Stomach smooth muscle (tissue), 2 donors: ENCODE data around the gene CS.
"Not testable (repeated sequence)": the region's sequence is repeated elsewhere in the genome, so short reads cannot be mapped to it uniquely, and the experiment has no call there.

Source experiments
- H3K27ac ChIP-seq: one replicate; pipeline ENCODE4 v1.7.0; 2013; ENCODE audit warnings: mild to moderate bottlenecking, low read length, inconsistent platforms
- H3K27me3 ChIP-seq, 2 donors: one replicate each; pipeline ENCODE4 v1.7.0; 2013; ENCODE audit warnings: low read length in 2 of 2; ENCODE audit not compliant: insufficient read depth in 2 of 2, control insufficient read depth in 1 of 2
- H3K36me3 ChIP-seq, 2 donors: one replicate each; pipeline ENCODE4 v1.7.0; 2013; ENCODE audit warnings: low read length in 2 of 2; ENCODE audit not compliant: control insufficient read depth in 2 of 2, insufficient read depth in 2 of 2
- H3K4me1 ChIP-seq: one replicate; pipeline ENCODE4 v1.7.0; 2013; ENCODE audit warnings: low read length; ENCODE audit not compliant: control insufficient read depth, insufficient read depth
- H3K4me3 ChIP-seq, 2 donors: one replicate each; pipeline ENCODE4 v1.7.0; 2013; ENCODE audit warnings: low read length in 2 of 2
- H3K9ac ChIP-seq, 2 donors: one replicate each; pipeline ENCODE4 v1.7.0; 2013; ENCODE audit warnings: low read length in 2 of 2, mild to moderate bottlenecking in 1 of 2
- H3K9me3 ChIP-seq, 2 donors: one replicate each; pipeline ENCODE4 v1.7.0; 2013; ENCODE audit warnings: low read length in 2 of 2; ENCODE audit not compliant: control insufficient read depth in 2 of 2
- donor health status: healthy.
- donor health status: Pancreatic carcinoma.

CS gene

DNA sequence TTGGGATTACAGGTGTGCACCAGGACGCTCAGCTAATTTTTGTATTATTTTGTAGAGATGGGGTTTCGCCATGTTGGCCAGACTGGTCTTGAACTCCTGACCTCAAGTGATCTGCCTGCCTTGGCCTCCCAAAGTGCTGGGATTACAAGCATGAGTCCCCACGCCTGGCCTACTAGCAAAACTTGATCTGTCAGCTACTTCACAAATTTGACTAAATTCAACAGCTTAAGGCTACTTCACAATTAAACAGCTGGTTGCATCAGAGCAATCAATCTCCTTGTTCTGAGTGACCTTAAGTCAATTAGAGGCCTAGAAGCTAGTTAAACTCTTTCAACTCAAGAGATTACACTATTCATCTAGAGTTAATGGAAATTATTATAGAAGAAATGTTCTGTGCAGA, 21.2 kb downstream of the CS start:
- Histone ChIP-seq H3K4me3 (no peak overlapping the region), H3K4me1 (peaks cover 4% of the 10 kb centered on the region), H3K9ac (no peak overlapping the region), H3K9me3 (no peaks in the 10 kb centered on the region), H3K27me3 (no peaks in the 10 kb centered on the region), H3K36me3 (peaks cover 52 to 59% of the 10 kb centered on the region in 2 donors), H3K27ac (no peak overlapping the region)

DNA sequence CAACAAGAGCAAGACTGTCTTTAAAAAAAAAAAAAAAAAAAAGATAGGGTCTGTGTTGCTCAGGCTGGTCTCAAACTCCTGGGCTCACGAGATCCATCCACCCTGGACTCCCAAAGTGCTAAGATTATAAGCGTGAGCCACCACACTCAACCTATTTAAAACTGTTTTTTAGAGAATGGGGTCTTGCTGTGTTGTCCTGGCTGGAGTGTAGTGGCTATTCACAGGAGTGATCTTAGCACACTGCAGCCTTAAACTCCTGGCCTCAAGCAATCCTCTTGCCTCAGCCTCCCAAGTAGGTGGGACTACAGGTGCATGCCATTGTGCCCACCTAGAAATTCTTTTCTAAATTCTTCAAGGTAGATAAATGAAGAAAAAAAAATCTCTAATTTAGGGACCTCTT, 25.8 kb downstream of the CS start:
- Histone ChIP-seq H3K27ac (no peak overlapping the region), H3K9me3 (no peaks in the 10 kb centered on the region), H3K27me3 (no peaks in the 10 kb centered on the region), H3K4me3 (no peak overlapping the region), H3K4me1 (no peaks in the 10 kb centered on the region), H3K36me3 (peaks cover 47 to 54% of the 10 kb centered on the region in 2 donors), H3K9ac (no peak overlapping the region)

DNA sequence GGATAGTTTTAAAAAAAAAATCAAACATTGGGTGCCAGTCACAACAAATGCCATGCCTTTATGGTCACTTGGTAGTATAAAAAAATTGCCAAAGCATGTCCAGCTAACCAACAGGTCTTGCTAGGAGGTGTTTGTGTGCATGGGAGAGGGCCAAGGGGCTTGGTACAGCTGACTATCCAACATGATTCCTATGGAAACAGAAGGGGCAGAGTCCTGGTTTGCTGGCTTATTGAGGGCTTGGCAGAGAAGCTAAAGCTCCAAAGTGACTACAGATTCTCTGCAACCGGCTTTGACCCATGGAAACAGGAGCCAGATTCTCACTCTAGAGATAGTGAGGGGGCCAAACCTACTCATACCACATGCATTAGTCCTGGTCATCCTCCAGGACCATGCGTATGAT, 27.7 kb downstream of the CS start:
- not testable (repeated sequence) for H3K9ac ChIP-seq, H3K27me3 ChIP-seq, H3K4me3 ChIP-seq, H3K4me1 ChIP-seq, H3K9me3 ChIP-seq, H3K27ac ChIP-seq
- peaks cover 43 to 45% of the 10 kb centered on the region in 2 donors for H3K36me3 ChIP-seq

DNA sequence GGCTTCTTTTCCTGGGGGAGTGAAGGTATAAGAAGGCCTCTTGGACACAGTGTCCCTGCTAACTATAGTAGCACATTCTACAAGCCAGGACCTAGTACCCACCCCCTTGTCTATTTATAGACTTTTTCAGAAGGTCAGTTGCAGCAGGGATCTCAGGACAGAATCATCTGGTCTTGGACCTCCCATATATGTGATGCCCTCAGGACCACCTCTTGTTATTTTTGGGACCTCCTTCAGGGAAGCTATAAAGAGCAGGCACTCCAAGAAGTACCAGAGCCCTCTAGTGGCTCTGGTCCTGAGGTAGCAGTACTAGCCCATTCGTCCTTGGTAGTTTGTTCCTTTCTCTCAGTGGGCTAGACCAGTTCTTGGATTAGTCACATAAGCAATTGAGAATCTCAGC, 29.1 kb downstream of the CS start:
- H3K9me3 ChIP-seq: no peaks in the 10 kb centered on the region
- H3K27me3 ChIP-seq: no peaks in the 10 kb centered on the region
- H3K9ac ChIP-seq: peak overlapping the region in 1 of 2 donors; percentile 16
- peaks cover 38 to 42% of the 10 kb centered on the region in 2 donors for H3K36me3 ChIP-seq
- peak overlapping the region; percentile 18 for H3K27ac ChIP-seq
- peaks cover 19% of the 10 kb centered on the region for H3K4me1 ChIP-seq
- no peak overlapping the region for H3K4me3 ChIP-seq

DNA sequence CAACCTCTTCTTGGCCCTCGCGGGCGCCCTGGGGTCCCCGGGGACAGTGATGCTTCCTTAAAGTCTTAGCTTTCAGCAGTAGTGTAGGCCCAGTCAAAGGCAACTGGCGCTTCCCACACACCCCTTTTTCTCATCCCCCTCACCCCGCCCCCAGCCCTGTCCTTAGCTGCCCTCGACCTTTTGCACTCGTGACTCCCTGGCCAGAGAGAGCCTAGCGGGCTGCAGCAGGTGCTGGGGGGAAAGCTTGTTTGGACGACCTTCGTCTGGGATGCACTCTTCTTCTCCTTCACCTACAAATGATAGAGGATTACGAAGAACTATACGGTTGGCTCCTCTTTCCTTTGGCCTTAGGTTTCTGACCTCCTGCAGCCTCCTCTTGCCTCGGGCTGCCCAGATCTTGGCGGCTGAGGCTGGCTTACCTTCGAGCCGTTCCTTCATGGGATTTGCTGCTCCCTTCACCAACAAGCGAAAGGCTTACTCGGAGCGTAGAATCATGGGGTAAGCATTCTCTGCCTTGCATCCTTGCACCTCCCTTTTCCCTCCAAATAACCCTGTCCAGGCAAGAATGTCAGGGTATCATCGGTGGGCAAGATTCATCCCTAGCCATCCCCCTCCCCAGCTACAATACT, 32.6 kb downstream of the CS start:
- Histone ChIP-seq H3K27ac (peak overlapping the region; percentile 92), H3K36me3 (peaks cover 12 to 14% of the 10 kb centered on the region in 2 donors)

DNA sequence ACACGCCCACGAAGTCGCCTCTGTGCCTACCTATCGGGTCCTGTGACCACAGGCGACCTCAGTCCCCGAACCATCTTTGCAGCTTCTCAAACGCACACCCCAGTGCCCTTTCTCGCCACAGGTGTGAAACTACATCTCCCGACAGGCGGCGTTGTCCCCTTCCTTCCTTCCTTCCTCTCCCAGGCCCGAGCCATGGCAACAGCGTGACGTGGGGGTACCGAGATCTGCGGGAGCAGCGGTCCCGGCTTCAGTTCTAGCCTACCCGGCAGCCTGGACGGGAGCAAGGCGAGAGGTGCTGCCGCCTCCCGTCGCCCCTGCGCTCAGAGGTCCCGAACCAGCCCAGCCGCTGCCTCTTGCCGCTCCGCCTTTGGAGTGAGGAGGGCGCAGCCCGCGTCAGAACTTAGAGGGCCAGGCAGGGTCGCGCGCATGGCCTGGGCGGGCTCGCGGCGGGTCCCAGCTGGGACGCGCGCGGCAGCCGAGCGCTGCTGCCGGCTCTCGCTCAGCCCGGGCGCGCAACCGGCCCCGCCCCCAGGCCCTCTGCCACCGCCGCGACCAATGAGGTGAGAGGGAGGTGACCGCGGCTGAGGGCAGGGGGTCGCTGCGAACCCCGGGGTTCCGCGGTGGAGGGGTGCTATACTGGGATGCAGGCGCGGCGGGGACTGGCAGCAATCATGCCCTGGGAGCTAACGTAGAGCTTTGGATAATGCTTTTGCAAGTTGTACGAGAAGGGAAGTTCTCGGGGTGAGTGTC, 33.3 kb downstream of the CS start, which contains the start of gene COQ10A:
COQ10A (plus strand) TSS at position 250 of the 750 bp plus-strand sequence; CDS start at position 427, 177 bp downstream.
- Histone ChIP-seq H3K9ac (peak within 1 kb of the TSS; percentile 65 to 91), H3K27ac (peak within 1 kb of the TSS; percentile 92), H3K27me3 (no peaks in the 10 kb centered on the region), H3K9me3 (no peaks in the 10 kb centered on the region), H3K4me1 (peaks cover 19% of the 10 kb centered on the region), H3K4me3 (peak within 1 kb of the TSS; percentile 56 to 86), H3K36me3 (peaks cover 12 to 14% of the 10 kb centered on the region in 2 donors)

More for the DNA sequence above, 32.6 kb downstream of the CS start:
- Histone ChIP-seq H3K9ac (peak overlapping the region; percentile 65 to 85), H3K4me1 (peaks cover 19% of the 10 kb centered on the region), H3K27me3 (no peaks in the 10 kb centered on the region), H3K4me3 (peak overlapping the region; percentile 56 to 86), H3K9me3 (no peaks in the 10 kb centered on the region)

DNA sequence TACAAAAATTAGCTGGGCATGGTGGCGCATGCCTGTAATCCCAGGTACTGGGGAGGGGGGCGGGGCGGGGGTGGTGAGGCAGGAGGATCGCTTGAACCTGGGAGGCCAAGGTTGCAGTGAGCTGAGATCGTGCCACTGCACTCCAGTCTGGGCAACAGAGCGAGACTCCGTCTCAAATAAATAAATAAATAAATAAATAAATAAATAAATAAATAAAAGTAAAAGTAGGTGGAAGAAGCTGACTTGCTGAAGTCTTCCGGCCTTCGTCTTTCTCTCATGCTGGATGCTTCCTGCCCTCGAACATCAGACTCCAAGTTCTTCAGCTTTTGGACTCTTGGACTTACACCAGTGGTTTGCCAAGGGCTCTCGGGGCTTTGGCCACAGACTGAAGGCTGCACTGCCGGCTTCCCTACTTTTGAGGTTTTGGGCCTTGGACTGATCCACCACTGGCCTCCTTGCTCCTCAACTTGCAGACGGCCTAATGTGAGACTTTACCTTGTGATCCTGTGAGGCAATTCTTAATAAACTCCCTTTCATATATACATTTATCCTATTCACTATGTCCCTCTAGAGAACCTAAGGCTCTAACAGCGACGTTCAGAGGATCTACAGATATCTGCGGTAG, 34.0 kb downstream of the CS start:
- peaks cover 19% of the 10 kb centered on the region for H3K4me1 ChIP-seq
- H3K4me3 ChIP-seq: peak overlapping the region; percentile 56 to 86
- H3K9ac ChIP-seq: peak overlapping the region; percentile 65 to 91
- H3K9me3 ChIP-seq, H3K27me3 ChIP-seq: not testable (repeated sequence)
- peaks cover 9 to 14% of the 10 kb centered on the region in 2 donors for H3K36me3 ChIP-seq
- peak overlapping the region; percentile 92 for H3K27ac ChIP-seq

DNA sequence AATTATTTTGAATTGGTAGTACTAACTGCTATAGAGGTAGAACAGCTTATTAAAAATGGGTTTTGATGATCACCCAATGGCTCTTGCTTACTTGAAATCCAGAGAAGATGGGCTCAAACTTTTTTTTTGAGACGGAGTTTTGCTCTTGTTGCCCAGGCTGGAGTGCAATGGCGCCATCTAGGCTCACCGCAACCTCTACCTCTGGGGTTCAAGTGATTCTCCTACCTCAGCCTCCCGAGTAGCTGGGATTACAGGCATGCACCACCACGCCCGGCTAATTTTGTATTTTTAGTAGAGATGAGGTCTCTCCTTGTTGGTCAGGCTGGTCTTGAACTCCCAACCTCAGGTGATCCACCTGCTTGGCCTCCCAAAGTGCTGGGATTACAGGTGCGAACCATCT, 37.2 kb downstream of the CS start:
- H3K9me3 ChIP-seq, H3K4me3 ChIP-seq, H3K27ac ChIP-seq, H3K27me3 ChIP-seq, H3K9ac ChIP-seq, H3K36me3 ChIP-seq: not testable (repeated sequence)
- peaks cover 24% of the 10 kb centered on the region for H3K4me1 ChIP-seq

DNA sequence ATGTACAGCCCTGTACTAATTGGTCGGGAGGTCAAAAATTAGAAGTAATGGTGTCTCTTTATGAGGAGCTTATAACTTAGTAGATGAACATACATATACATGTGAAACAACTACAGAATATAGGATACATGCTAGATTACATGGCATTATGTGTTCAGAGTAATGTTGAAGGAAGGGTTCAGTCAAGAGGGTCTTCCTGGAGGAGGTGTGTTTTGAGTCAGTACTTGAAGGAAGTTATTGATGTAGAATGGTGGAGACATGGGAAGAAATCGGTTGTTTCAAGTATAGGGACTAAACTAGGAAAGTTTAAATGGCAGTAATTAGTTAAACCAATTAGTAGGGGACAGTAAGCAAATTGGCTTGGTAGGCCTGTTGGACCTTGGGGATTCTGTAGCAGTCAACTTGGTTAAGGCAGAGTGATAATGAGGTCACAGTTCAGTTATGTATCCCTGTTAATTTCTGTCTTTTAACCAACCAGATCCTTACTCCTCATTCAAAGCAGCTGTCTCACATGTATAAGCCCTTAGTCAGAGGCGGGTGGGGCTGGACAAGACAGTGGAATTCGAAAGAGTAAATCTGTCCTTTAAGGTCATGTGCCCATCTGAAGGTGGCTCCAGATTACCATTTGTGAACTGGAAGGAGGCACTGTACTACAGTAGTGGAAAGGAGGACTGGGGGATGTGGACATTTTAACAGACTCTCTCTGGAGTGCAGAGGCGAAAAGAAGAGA, 38.5 kb downstream of the CS start:
- Histone ChIP-seq H3K27me3 (no peaks in the 10 kb centered on the region), H3K4me1 (peaks cover 25% of the 10 kb centered on the region), H3K9me3 (no peaks in the 10 kb centered on the region), H3K9ac (no peak overlapping the region), H3K4me3 (no peak overlapping the region), H3K36me3 (peaks cover 0 to 3% of the 10 kb centered on the region in 2 donors), H3K27ac (no peak overlapping the region)

DNA sequence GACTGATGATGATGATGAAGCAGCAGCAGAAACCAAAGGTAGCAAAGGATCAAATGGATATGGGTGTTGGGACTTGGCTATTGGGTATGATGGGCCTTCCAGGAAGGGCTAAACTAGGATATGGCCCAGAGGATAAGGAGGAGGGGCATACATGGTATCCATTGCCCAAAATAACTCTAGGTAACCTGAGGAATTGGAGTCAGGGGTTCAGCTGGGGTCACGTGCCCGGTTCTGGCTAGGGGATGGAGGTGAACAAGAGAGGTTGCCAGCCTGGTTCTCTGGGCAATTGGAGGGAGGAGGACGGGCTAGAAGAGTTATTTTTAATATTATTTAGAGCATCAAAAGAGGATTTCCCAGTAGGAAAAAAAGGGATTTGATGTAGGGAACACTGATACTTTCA, 39.2 kb downstream of the CS start:
- no peak overlapping the region for H3K27ac ChIP-seq
- no peaks in the 10 kb centered on the region for H3K9me3 ChIP-seq
- H3K4me3 ChIP-seq: no peak overlapping the region
- no peak overlapping the region for H3K9ac ChIP-seq
- peaks cover 3 to 8% of the 10 kb centered on the region in 2 donors for H3K36me3 ChIP-seq
- H3K4me1 ChIP-seq: peaks cover 26% of the 10 kb centered on the region
- no peaks in the 10 kb centered on the region for H3K27me3 ChIP-seq
